Activated naive CD8-positive, alpha-beta T cell treated with anti-CD3 and anti-CD28 coated beads, Interleukin-2, amount 10 ng/mL, durations not matched to agents 7 days and 5 days (primary cell): Measurements from ENCODE around the gene SKAP1. TPM values are rescaled to one million over a fixed set of nuclear protein-coding genes. Genes with fewer than 3 reads are reported as not detected.
"Not testable (repeated sequence)": the region's sequence is repeated elsewhere in the genome, so short reads cannot be mapped to it uniquely, and the experiment has no call there.

Experiments
- ATAC-seq: fragments of 150-1000 bp; cut with Tn5 transposase; one replicate; pipeline ENCODE4 v1.10.0; 2021; ENCODE audit warnings: low read depth, moderate library complexity
- POLR2A ChIA-PET: fragments of 350-600 bp; sonication (Branson Sonifier 250); formaldehyde crosslinking; loops from one replicate; lab custom pipeline; 2021; ENCODE audit warnings: antibody characterized with exemption; lab: Charles Lee
- DNase-seq: peaks from one replicate; pipeline ENCODE4 v3.0.0; 2021
- H3K27ac Mint-ChIP-seq: one replicate; pipeline ENCODE4 v1.8.0; 2022; ENCODE audit warnings: mild to moderate bottlenecking, mixed read lengths
- H3K27me3 Mint-ChIP-seq: one replicate; pipeline ENCODE4 v1.8.0; 2022; ENCODE audit warnings: mild to moderate bottlenecking, moderate library complexity, mixed read lengths
- H3K36me3 Mint-ChIP-seq: one replicate; pipeline ENCODE4 v1.8.0; 2021; ENCODE audit warnings: mild to moderate bottlenecking, mixed read lengths
- H3K4me1 Mint-ChIP-seq: one replicate; pipeline ENCODE4 v1.8.0; 2021; ENCODE audit warnings: mixed read lengths
- H3K4me3 Mint-ChIP-seq: one replicate; pipeline ENCODE4 v1.8.0; 2022; ENCODE audit warnings: mild to moderate bottlenecking, moderate library complexity, mixed read lengths
- H3K9me3 Mint-ChIP-seq: one replicate; pipeline ENCODE4 v1.8.0; 2021; ENCODE audit warnings: mixed read lengths
- total RNA-seq, 2 experiments: library from RNA; stranded (reverse); gene quantifications; one replicate each; pipeline ENCODE4 v1.2.3, GENCODE V29; 2021

SKAP1 gene
- total RNA-seq, 2 experiments from 2014 or later = 96.0 to 98.8 TPM

GRCh38 chr17:48293319-48294019, 136.5 kb downstream of the SKAP1 start:
- Mint-ChIP-seq H3K4me1 (peaks cover 19% of the 10 kb centered on the region), H3K9me3 (no peaks in the 10 kb centered on the region), H3K27me3 (no peaks in the 10 kb centered on the region), H3K36me3 (peaks cover 5% of the 10 kb centered on the region), H3K27ac (no peak overlapping the region), H3K4me3 (no peak overlapping the region)
- ATAC-seq (no peak), DNase-seq (no peak)
- POLR2A ChIA-PET = no interaction called here

GRCh38 chr17:48290378-48290777, 139.6 kb downstream of the SKAP1 start:
- Mint-ChIP-seq H3K9me3 (no peaks in the 10 kb centered on the region), H3K27ac (no peak overlapping the region), H3K36me3 (peaks cover 8% of the 10 kb centered on the region), H3K4me1 (peaks cover 16% of the 10 kb centered on the region), H3K27me3 (no peaks in the 10 kb centered on the region), H3K4me3 (no peak overlapping the region)
- ATAC-seq (no peak), DNase-seq (no peak)
- POLR2A ChIA-PET = no interaction called here

DNA sequence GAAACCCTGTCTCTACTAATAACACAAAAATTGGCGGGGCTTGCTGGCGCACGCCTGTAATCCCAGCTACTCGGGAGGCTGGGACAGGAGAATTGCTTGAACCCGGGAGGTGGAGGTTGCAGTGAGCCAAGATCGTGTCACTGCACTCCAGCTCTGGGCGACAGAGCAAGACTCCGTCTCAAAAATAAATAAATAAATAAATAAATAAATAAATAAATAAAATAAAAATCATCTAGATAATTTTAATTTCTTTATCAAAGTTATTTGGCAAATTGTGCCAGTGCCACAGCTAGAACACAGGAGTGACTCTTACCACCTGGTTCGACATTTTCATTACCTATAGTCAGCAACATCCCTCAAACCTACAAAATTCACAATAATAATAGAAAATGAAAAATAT, 143.1 kb downstream of the SKAP1 start:
- peaks cover 13% of the 10 kb centered on the region for H3K4me1 Mint-ChIP-seq
- H3K36me3 Mint-ChIP-seq, DNase-seq, H3K9me3 Mint-ChIP-seq, H3K4me3 Mint-ChIP-seq, ATAC-seq, POLR2A ChIA-PET, H3K27me3 Mint-ChIP-seq, H3K27ac Mint-ChIP-seq: not testable (repeated sequence)

DNA sequence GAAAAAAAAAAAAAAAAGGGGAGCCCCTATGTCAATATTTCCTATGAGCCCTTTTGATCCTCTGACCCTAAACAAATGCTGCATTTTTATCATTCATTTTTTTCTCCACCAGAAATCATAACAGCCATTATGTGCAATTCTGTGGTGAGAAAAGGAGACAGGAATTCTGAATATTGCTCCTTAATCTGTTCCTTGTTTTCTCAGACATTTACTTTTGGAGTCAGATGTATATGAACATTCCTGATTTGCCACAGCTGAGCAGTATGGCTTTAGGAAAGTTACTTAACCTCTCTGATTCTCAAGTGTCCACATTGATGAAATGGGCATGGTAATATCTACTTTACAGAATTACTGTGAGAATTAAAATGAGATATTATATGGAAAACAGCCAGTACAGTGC, 144.4 kb downstream of the SKAP1 start:
- no peaks in the 10 kb centered on the region for H3K9me3 Mint-ChIP-seq
- no peak for DNase-seq
- H3K36me3 Mint-ChIP-seq = peaks cover 3% of the 10 kb centered on the region
- no peak for ATAC-seq
- POLR2A ChIA-PET = no interaction called here
- no peaks in the 10 kb centered on the region for H3K27me3 Mint-ChIP-seq
- no peak overlapping the region for H3K27ac Mint-ChIP-seq
- H3K4me1 Mint-ChIP-seq = peaks cover 13% of the 10 kb centered on the region
- no peak overlapping the region for H3K4me3 Mint-ChIP-seq

- Mint-ChIP-seq H3K27me3 (no peaks in the 10 kb centered on the region), H3K9me3 (no peaks in the 10 kb centered on the region), H3K36me3 (peaks cover 6% of the 10 kb centered on the region), H3K4me1 (peaks cover 13% of the 10 kb centered on the region), H3K4me3 (no peak overlapping the region), H3K27ac (no peak overlapping the region)
- POLR2A ChIA-PET = no interaction called here
- ATAC-seq (no peak), DNase-seq (no peak)
Measured at GRCh38 chr17:48283907-48284306, 146.1 kb downstream of the SKAP1 start.

DNA sequence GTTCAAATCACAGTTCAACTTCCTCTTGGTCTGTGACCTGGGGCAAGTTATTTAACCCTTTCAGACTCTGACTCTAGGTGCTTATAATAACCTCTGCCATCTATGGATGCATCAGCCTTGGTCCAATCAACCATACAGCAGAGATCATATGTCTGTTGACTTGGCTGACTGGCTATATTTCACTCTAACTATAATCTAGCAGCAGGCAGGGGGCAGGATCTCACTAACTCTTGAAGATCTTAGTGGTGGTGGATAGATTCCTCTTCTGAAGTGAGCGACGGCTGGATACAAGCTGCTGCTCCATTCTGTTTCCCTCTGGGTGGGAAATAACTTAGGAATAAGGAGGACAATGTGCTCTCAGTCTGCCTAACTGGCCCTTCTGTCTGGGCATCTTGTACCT, 146.6 kb downstream of the SKAP1 start:
- Mint-ChIP-seq H3K27me3 (no peaks in the 10 kb centered on the region), H3K4me1 (peaks cover 15% of the 10 kb centered on the region), H3K4me3 (no peak overlapping the region), H3K9me3 (no peaks in the 10 kb centered on the region), H3K27ac (no peak overlapping the region), H3K36me3 (peaks cover 8% of the 10 kb centered on the region)
- DNase-seq = no peak
- POLR2A ChIA-PET = no interaction called here
- ATAC-seq = no peak

DNA sequence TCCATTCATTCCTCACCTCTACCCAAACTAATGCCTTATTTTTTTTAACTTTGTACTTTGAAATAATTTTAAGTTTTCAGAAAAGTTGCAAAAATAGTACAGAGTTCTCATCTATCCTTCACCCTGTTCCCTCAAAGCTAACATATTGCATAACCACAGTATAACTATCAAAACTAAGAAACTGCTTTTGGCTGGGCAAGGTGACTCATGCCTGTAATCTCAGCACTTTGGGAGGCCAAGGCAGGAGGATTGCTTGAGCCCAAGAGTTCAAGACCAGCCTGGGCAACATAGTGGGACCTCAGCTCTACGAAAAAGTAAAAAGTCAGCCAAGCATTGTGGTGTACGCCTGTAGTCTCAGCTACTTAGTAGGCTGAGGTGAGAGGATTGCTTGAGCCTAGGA, 147.7 kb downstream of the SKAP1 start:
- POLR2A ChIA-PET = no interaction called here
- H3K36me3 Mint-ChIP-seq = peaks cover 13% of the 10 kb centered on the region
- H3K9me3 Mint-ChIP-seq = no peaks in the 10 kb centered on the region
- H3K27me3 Mint-ChIP-seq = no peaks in the 10 kb centered on the region
- no peak overlapping the region for H3K27ac Mint-ChIP-seq
- peaks cover 16% of the 10 kb centered on the region for H3K4me1 Mint-ChIP-seq
- H3K4me3 Mint-ChIP-seq = no peak overlapping the region
- DNase-seq (no peak), ATAC-seq (no peak)

DNA sequence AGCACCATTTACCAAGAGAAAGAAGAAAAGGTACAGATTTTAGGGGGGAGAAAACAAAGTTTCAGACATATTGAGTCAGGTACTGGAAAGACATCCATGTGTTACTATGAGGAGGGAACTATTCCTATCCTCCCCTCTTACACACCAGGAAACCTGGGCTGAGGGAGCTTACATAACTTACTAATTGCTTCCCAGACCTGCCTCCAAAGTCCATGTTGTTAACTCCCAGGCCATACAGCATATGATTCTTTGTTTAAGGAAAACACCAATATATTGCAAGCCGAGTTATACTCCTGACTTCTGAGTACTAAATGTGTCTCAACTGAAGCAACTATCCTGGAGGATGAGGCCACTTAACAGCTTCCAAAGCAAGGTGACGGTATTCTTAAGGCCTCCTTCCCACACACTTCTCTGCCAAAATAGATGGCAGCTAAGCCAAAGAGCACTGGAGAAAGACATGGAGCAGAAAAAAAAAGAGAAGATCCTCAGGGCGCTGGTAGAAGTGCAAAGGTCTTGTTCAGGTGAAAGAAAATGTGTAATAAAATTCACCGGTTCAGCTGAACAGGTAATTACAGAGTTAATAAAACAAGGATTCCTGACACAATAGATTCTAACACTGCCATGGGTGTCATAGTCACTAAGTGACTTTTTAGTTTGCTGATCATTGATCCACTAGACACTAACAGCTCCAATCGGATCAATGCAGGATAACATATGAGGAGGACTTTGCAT, 151.1 kb downstream of the SKAP1 start:
- Mint-ChIP-seq H3K4me1 (peaks cover 7% of the 10 kb centered on the region), H3K9me3 (no peaks in the 10 kb centered on the region), H3K27me3 (no peaks in the 10 kb centered on the region), H3K27ac (no peak overlapping the region), H3K36me3 (peaks cover 17% of the 10 kb centered on the region), H3K4me3 (no peak overlapping the region)
- DNase-seq (no peak), ATAC-seq (no peak)
- POLR2A ChIA-PET = no interaction called here

DNA sequence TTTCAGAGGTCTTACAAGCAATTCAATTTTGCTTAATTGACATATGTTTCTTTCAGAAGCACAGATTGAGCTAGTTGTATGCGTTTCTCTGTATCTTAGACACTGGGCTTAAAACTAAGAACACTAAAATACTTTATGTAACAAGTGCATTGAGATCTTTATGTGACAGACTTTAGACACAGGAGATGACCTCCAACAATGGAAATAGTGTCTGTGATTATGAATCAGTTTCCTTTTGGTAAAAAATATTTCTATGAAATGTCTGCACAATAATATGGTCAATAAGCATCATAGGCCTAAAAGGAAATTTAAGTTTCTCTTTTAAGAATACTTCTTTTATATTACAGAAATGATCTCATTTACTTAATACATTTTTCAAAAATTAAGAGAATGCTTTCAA, 153.2 kb downstream of the SKAP1 start:
- H3K27ac Mint-ChIP-seq = no peak overlapping the region
- POLR2A ChIA-PET = no interaction called here

GRCh38 chr17:48270899-48271298, 159.1 kb downstream of the SKAP1 start:
- Mint-ChIP-seq H3K4me1 (peaks cover 3% of the 10 kb centered on the region), H3K9me3 (no peaks in the 10 kb centered on the region), H3K36me3 (peaks cover 3% of the 10 kb centered on the region), H3K27me3 (no peaks in the 10 kb centered on the region), H3K4me3 (no peak overlapping the region), H3K27ac (no peak overlapping the region)
- POLR2A ChIA-PET = interaction anchor here (0.7 kb wide), 1 partner anchor 127 kb away, joined by 3 read pairs; no protein-coding TSS in a partner anchor
- no peak for ATAC-seq
- no peak for DNase-seq

More for the DNA sequence above, 153.2 kb downstream of the SKAP1 start:
- H3K9me3 Mint-ChIP-seq = no peaks in the 10 kb centered on the region
- H3K4me3 Mint-ChIP-seq = no peak overlapping the region
- peaks cover 17% of the 10 kb centered on the region for H3K36me3 Mint-ChIP-seq
- ATAC-seq (no peak), DNase-seq (no peak)
- no peaks in the 10 kb centered on the region for H3K27me3 Mint-ChIP-seq
- peaks cover 3% of the 10 kb centered on the region for H3K4me1 Mint-ChIP-seq

GRCh38 chr17:48269209-48269608, 160.8 kb downstream of the SKAP1 start:
- Mint-ChIP-seq H3K4me1 (peaks cover 7% of the 10 kb centered on the region), H3K27ac (no peak overlapping the region), H3K9me3 (no peaks in the 10 kb centered on the region), H3K27me3 (no peaks in the 10 kb centered on the region), H3K4me3 (no peak overlapping the region), H3K36me3 (peaks cover 1% of the 10 kb centered on the region)
- POLR2A ChIA-PET = no interaction called here
- ATAC-seq (no peak), DNase-seq (no peak)

DNA sequence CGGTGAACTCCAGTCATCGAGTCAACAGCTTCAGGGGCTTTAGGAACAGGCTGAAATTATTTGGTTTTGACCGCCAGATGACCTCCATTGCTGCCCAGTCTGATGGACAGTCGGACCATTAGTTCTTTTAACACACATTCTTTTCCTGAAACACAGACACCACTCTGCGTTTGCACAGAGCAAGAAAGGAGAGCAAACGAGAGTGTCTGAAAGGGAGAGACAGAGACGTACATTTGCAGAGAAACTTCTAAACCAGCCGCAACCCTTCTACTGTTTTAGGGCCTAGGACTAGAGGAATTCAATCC, 166.3 kb downstream of the SKAP1 start:
- Mint-ChIP-seq H3K27me3 (no peaks in the 10 kb centered on the region), H3K27ac (no peak overlapping the region)
- POLR2A ChIA-PET = no interaction called here

DNA sequence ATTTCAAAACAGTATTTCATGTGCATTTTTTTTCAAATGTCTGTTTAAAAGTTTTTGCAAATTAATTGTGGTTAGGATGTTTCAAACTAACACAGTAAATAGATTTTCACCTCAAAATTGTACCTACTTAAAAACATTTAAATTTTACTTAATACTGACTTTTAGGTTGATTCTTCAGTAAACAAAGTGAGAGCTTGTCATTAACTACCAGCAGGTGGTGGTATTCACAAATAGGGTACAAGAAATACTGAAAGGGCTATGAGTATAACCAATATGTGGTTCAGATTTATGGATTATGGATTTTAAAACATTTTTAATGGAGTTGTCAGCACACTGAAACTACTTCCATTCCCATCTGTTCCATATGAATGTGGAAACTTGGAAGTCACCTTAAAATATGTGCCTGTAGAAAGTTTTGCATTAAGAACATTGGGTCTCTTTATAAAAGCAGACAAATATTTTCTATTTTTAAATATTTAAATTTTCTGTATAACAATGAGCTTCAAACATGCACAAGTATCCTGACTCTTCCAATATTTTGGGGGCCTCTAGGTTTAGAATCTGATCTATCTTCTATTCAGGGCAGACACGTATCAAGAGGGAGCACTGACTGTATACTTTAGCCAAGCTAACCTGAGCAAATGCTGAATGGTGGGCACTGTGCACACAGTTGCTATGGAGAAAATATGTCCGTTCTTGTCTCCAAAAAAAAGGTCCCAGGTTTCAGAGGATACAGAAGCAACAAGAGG, 166.9 kb downstream of the SKAP1 start:
- no peaks in the 10 kb centered on the region for H3K27me3 Mint-ChIP-seq
- POLR2A ChIA-PET = no interaction called here
- ATAC-seq = no peak
- no peak overlapping the region for H3K4me3 Mint-ChIP-seq
- DNase-seq = no peak
- peaks cover 3% of the 10 kb centered on the region for H3K36me3 Mint-ChIP-seq
- peaks cover 14% of the 10 kb centered on the region for H3K4me1 Mint-ChIP-seq
- H3K9me3 Mint-ChIP-seq = no peaks in the 10 kb centered on the region
- H3K27ac Mint-ChIP-seq = no peak overlapping the region

More for the DNA sequence above, 166.3 kb downstream of the SKAP1 start:
- Mint-ChIP-seq H3K4me3 (no peak overlapping the region), H3K9me3 (no peaks in the 10 kb centered on the region), H3K4me1 (peaks cover 14% of the 10 kb centered on the region), H3K36me3 (peaks cover 3% of the 10 kb centered on the region)
- DNase-seq (no peak), ATAC-seq (no peak)
